LNCaP clone FGC (cell line): ENCODE data around the gene ANKRD10.

Source experiments
- DNase-seq: peaks from one replicate; pipeline ENCODE4 v3.0.0-alpha.2; 2011; ENCODE audit warnings: low read depth
- H3K4me3 ChIP-seq: 2 replicates; pipeline ENCODE4 v1.5.1; 2011; ENCODE audit warnings: mild to moderate bottlenecking, low read depth, low read length, control low read depth
- TF ChIP-seq, protein P1 (sequence below): IDR thresholded peaks from 2 replicates; pipeline ENCODE4 v1.5.1; 2012; ENCODE audit warnings: mild to moderate bottlenecking; ENCODE audit not compliant: control insufficient read depth, insufficient read depth; ENCODE audit errors: extremely low read depth

ANKRD10 gene

DNA sequence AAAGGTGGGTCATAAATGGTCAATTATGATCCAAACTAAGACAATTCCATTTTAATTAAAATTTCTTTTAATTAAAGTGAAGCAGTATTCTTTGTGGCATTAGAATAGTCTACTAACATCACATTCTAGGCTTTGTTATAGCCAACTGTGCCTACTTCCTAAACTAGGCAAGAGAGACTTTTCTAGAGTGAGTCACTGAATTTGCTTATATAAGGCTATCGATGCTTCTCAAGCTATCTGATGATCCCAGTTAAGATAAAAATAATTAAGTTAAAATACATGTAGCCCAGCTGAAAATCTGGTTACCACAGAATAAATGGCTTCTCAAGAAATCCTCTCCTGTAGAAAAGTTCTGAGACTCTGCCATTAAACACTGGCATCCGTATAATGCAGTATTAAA lies 12.5 kb downstream of the ANKRD10 start:
- no peak for DNase-seq
- H3K4me3 ChIP-seq = no peak overlapping the region
- TF ChIP-seq, protein P1, sequence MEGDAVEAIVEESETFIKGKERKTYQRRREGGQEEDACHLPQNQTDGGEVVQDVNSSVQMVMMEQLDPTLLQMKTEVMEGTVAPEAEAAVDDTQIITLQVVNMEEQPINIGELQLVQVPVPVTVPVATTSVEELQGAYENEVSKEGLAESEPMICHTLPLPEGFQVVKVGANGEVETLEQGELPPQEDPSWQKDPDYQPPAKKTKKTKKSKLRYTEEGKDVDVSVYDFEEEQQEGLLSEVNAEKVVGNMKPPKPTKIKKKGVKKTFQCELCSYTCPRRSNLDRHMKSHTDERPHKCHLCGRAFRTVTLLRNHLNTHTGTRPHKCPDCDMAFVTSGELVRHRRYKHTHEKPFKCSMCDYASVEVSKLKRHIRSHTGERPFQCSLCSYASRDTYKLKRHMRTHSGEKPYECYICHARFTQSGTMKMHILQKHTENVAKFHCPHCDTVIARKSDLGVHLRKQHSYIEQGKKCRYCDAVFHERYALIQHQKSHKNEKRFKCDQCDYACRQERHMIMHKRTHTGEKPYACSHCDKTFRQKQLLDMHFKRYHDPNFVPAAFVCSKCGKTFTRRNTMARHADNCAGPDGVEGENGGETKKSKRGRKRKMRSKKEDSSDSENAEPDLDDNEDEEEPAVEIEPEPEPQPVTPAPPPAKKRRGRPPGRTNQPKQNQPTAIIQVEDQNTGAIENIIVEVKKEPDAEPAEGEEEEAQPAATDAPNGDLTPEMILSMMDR = no peak

DNA sequence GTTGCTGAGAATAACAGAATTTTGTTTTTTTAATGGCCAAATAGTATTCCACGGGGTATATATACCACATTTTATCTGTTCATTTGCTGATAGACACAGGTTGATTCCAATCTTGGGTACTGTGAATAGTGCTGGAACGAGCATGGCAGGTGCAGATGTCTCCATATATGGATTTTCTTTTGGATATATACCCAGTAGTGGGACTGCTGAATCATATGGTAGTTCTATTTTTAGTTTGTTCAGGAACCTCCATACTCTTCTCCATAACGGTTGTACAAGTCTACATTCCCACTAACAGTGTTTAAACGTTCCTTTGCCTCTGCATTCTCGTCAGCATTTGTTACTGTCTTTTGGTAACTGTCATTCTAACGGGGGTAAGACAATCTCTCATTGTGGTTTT lies 17.3 kb downstream of the ANKRD10 start:
- TF ChIP-seq, protein P1 = no peak
- H3K4me3 ChIP-seq = no peak overlapping the region
- DNase-seq = no peak

DNA sequence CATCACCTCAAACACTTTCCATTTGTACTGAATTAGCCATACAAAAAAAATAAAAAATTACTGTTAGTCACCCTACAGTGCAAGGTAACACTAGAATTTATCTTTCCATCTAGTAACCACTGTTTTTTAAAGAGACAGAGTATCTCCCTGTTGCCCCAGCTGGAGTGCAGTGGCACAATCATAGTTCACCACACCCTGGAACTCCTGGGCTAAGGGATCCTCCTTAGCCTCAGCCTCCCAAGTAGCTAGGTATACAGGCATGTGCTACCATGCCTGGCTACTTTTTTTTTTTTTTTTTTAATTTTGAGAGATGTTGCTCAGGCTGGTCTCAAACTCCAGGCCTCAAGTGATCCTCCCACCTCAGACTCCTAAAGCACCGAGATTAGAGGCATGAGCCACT lies 17.9 kb downstream of the ANKRD10 start:
- H3K4me3 ChIP-seq = no peak overlapping the region
- TF ChIP-seq, protein P1 = no peak
- no peak for DNase-seq

DNA sequence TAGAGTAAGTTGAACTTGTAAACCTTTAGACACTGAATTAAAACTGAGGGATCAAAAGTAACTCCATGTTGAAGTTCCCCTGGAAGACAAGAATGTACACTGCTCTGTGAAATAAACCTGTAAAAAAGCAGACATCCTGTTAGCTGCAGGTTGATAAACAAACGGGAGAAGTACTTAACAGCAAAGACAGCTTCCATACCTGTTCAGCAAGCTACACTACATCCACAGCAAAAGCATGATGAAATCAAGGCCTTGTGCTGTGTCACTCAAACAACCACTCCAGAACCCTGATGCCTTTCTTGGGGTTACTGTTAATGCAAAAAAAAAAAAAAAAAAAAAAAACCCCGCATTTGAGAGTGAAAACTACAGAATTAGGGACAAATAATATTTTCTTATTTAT lies 20.8 kb downstream of the ANKRD10 start:
- H3K4me3 ChIP-seq = no peak overlapping the region
- DNase-seq = peak; percentile 83
- TF ChIP-seq, protein P1 = no peak

DNA sequence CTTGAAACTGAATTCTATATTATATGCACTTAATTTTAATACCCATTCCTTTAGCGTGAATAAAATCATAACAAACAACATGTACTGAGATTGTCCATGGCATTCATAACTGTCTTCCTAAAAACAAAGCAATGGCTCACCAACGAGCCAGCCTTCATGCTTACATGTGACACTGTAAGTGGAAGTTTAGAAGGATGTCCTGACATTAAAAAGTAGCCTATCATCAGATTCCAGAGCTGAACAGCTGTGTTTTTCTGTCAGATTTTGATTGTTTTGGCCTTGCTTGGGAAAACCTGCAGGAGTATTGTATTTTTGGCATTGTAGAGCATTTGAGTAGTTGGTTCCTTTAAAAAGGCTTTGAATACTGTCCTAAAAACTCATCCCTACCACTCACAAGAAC lies 21.3 kb downstream of the ANKRD10 start:
- TF ChIP-seq, protein P1 = no peak
- H3K4me3 ChIP-seq = no peak overlapping the region
- DNase-seq = no peak

DNA sequence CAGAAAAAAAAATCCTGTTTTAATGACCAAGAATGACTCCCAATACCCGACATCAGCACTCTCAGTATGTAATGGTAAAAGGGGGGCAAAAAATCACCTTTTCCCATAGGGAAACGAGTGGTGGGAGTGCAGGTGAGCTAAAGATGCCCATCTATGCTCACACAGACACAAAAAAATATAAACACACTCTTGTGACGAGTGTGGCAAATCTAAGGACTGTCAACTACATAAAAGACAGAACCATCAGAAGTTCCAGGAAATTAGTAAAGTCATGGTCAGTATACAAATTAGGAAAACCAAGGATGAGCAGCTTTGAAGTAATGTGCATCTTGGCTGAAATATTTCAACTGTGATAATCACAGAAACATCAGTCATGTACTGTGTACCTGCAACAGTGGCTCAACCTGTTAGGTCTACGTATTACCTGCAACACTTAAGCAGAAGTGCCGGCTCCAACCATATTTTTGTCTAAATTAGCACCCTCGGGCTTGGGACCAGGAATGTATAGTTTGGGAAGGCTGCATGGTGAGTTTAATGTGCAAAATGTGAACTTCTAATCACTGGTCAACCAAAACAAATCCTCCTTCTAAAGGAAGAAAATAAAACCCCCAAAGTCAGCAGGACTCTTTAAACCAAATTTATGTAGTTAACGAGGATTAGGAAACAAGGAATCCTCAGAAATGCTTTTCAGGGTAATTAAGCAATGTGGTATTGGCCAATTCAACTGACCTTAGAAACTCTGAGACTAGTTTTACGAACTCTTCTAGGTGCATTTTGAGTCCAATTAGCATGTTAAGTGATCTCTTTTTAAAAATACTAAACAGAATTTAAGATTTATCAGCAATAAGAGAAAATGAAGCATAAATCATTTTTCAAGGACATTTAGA lies 24.3 kb downstream of the ANKRD10 start:
- no peak for DNase-seq
- TF ChIP-seq, protein P1 = no peak
- no peak overlapping the region for H3K4me3 ChIP-seq

DNA sequence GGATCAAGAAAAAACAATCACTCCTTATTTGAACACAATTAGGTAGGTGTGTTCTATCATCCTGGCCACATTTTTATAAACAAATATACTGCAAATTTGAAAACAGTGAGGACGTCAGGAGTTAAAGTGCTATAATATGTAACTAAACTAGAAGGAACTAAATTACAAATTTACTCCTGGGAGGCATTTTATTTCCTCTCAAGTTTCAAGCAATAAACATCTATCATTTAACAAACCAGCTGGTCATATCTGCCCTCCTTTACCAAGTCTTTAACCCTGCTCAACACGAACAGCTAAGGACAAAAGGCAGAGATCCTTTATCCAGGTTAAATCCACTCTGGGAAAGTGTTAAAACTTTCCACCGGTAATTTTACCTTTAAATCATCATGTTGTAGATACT lies 26.5 kb downstream of the ANKRD10 start:
- H3K4me3 ChIP-seq = no peak overlapping the region
- no peak for DNase-seq

More for the DNA sequence above, 26.5 kb downstream of the ANKRD10 start:
- TF ChIP-seq, protein P1 = no peak
